NCI-H1417 (cell line): ENCODE measurements around the gene TMEM131L.
"Not testable (repeated sequence)": the region's sequence is repeated elsewhere in the genome, so short reads cannot be mapped to it uniquely, and the experiment has no call there.

Experiments used
- DNase-seq, 3 experiments: peaks; one replicate each; lab custom pipeline; 2025; lab: John Stamatoyannopoulos, UW

TMEM131L gene

DNA sequence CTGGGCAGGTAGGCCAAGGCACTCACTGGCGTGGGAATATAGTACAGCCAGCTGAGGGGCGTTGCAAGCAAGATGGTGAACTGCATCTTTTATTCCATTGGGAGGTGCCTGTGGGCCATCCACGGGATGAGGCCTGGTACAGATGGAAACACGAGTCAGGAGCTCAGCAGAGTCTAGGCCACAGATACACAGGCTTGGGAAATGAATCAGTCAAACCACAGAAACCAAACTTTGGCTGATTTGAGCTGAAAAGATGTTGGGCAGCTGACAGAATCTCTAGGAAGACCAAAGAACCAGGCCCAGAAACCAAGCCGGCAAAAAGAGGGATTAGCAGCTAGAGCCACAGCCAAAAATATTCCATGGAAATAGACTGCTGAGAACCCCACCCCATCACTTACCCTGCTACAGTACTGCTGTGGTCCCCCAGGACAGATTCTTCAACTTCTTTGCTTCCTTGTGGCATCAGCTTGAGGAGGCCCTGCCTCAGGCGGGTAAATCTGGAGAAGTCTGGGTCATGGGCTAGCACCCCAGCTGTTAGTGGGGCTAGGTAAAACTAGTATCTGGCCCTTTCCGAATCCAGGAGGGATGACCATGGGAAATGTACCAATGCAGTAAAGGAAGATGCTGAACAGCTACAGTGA, 75.4 kb downstream of the TMEM131L start:
- DNase-seq, result no peak

DNA sequence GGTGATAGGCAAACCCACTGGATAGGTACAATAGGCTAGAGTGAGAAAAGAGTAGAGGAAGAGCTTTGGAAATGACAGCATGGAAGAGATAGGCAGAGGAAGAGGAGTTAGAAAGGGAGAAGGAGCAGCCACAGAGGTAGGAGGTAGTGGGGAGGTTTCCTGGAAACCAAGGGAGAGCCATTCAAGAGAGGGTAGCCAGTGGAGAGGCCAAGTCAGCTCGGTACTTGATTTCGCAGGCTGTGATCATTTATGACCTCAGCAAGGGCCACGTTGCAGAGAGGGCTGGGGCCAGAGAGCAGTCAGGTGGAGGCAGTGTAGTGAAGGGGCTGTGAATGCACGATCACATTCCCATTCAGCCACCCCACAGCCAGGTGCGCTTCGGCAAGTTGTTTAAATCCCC, 76.0 kb downstream of the TMEM131L start:
- DNase-seq, result no peak

DNA sequence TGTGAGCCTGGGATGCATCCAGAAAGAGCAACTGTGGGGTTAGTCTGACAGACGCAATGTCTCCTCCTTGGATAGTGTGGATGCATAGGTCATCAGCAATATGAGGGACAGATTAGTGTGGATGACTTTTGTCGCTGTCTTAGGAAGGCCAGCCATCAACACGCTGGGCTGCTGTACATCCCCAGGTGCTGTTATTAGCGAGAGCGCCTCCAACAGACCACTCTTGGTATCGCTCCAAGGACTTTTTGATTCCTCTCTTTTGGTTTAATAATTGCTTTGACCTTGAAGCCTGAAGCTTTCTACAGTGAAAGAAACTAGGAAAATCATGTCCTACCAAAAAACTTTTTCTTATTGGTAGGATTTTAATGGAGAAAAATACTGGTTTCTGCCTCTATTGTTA, 76.7 kb downstream of the TMEM131L start:
- DNase-seq, result no peak

DNA sequence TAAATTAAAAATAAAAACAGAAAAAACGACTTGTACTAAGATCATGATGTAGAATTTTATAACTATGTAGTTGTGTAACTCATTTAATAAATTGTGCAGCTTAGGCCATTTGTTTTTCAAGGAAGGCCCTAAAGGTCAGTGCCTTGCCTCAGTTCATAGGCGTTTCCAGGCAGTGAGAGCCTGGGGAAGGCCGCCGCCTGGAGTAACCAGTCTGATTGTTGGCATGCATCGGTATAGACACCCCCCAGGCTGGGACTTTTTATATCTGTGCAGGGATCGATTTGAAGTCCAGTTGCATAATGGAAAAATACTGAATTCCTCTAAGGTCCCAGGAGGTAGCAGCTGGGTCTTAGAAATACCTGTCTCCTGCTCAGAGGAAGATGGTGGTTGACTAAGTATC, 77.2 kb downstream of the TMEM131L start:
- DNase-seq, result no peak

DNA sequence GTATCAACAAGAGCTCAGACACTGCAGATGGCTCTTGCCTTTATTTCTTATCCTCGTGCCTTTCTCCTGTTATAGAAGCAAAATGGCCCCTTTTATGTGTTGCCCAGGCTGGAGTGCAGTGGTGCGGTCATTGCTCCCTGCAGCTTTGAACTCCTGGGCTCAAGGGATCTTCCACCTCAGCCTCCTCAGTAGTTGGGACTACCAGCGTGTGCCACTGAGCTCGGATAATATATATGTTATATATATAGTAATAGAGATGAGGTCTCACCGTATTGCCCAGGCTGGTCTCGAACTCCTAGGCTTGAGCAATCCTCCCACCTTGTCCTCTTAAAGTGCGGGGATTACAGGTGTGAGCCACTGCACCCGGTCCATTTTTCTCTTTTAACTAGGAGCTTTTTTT, 79.7 kb downstream of the TMEM131L start:
- DNase-seq, result no peak

DNA sequence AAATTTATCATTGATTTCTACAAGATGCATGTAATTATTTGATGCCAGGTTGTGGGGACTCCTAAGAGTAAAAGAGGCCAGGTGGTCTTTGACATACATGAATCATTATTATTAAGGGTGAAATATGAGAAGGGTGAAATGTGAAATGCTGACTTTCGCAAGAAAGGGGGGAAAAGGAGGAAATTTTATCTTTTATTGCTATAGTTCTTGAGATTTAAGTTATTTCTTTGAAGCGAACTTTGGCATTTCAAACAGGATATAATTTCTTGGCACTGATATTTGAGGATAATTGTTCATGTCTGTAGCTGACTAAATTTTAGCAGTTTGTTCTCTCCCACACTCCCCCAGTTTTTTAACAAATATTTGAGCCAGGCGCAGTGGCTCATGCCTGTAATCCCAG, 80.1 kb downstream of the TMEM131L start:
- DNase-seq, result no peak

DNA sequence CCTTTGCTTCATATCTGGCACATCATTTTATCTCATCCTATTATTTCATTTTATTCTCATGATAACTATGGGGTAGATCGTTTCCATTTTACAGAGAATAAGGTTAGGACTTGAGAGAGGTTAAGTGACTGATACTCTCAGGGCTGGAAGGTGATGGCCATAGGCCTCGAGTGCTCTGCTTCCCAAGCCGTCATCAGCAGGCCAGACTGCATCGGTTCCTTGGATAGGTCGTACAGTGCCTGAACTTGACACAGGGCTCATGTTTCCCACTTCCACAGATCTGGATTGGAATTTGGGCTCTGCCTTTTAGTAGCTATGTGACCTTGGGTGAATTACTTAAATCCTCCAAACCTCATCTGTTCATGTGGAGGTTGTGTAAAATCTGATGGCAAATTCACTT, 81.4 kb downstream of the TMEM131L start:
- no peak for DNase-seq

DNA sequence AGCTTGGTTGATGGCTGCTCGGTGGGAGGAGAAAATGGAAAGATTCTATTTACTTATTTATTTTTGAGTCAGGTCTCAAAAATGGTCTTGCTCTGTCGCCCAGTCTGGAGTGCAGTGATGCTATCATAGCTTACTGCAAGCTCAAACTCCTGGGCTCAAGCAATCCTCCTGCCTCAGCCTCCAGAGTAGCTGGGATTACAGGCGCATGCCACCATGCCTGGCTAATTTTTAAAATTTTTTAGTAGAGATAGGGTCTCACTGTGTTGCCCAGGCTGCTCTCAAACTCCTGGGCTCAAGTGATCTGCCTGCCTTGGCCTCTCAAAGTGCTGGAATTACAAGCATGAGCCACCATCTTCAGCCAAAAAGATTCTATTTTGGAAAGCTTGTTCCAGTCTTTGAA, 82.7 kb downstream of the TMEM131L start:
- DNase-seq, result not testable (repeated sequence)

DNA sequence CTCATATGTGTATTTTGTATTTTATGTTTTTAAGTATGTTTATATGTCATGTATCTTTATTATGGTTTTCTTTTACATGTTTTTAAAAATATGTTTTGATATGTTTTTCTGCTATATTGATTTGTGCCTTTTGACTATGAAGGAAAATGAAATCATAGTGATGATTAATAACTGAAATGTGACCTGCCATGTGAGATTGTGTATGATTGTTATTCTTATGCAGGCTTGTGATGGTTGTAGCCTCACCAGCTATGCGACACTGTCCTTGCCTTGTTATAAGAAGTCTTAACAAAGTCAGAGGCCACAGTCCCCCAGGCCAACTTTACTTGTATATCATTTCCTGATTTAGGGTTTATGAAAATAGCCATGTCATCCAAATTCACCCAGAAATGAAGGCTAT, 83.2 kb downstream of the TMEM131L start:
- no peak for DNase-seq

DNA sequence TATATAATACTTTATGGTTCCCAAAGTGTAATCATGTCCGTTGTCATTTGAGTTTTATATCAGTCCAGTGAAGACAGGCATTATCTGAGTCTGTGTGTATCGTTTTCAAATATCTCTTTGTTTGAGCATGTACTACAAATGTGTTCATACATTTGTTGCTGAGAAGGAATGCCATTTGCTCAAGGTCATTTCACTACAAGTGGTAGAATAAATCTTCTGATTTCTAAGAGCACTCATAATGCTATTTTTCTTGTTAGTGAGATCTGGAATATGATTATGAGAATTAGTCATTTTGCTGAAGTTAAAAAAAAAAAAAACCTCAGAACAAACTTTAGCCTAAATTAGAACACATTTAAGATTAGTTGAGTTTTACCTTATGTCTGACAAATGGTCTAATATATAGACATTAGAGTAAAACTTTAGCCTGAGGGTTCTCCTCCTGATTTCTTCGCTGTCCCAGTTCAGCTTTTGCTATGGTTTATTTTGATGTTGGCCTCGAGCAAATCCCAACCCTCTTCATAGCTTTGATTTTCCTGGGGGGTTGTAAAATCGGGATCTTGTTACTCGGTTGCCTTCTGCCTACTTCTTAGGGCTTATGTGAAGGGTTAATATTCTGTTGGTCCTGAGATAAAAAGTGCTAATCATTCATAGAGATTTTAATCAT, 87.1 kb downstream of the TMEM131L start:
- no peak for DNase-seq

DNA sequence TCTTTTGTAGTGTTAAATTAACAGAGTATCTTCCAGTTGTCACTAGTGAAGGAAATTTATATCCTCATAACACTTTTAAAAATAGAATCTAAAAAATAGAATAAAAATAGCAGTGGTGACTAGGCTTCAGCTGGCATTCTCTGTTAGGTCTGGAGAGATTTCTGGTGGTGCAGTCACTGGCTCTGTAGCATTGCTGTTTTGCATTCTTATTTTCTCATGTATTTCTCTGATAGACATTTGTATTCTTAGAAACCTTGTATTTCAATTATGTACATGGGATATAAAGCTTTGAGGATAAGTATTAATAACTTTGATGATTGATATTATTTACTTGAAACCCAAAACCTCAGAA, 87.6 kb downstream of the TMEM131L start:
- DNase-seq, result no peak

DNA sequence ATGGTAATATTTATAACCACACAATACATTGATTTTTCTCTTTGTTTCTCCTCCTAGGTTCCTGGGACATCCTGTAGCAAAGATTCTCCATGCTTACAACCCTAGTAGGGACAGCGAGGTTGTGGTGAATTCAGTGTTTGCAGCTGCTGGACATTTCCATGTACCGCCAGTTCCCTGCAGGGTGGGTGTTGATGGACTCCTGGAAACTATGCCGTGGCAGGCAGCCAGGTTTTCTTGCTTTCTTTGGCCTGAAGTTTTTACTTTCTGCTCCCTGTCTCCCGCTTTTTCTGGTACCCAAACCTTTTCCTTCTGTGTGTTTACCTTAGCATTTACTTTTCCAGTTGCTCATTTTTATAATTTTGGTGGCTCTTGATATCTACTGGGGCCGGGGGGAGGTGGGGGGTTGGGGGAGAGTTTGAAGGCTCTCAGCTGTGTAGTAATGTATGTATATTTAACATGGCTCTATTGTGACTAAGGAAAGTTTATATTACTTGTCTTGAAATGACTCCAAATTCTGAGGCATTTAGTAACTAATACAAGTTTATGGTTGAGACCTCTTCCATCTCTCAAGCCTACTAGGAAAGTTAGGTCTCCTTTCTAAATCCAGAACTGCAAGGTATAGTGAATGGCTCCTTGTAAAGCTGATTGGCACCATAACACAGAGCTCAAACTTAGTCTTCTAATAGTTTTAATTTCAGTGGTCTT, 89.7 kb downstream of the TMEM131L start:
- DNase-seq, result no peak

DNA sequence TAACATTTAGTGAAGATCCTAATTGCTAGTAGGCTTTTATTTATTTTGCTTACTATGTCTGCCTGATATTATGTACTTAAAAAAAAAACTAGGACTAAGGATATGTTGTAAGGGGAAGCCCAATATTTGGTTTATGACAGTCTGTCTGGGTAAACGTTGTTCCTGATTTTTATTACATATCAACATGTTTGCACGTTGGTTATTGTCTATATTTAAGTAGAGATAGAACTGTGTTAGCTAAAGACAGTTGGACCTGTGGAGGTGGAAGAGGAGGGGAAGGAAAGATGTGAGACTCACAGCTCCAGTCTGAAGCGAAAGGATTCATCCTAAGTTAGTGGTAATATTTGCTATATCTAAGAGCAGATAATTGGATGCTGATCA, 90.3 kb downstream of the TMEM131L start:
- DNase-seq, result no peak

DNA sequence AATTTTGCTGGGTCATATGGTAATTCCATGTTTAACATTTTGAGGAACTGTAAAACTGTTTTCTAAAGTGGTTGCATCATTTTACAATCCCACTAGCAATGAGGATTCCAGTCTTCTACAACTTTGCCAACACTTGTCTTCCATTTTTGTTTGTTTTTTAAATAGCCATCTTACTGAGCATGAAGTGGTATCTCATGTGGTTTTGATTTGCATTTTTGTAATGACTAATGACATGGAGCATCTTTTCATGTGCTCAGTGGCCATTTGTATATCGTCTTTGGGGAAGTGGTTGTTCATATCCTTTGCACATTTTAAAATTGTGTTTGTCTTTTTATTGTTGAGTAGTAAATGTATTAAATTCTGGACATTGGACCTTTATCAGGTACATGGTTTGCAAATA, 94.7 kb downstream of the TMEM131L start:
- DNase-seq, result no peak

DNA sequence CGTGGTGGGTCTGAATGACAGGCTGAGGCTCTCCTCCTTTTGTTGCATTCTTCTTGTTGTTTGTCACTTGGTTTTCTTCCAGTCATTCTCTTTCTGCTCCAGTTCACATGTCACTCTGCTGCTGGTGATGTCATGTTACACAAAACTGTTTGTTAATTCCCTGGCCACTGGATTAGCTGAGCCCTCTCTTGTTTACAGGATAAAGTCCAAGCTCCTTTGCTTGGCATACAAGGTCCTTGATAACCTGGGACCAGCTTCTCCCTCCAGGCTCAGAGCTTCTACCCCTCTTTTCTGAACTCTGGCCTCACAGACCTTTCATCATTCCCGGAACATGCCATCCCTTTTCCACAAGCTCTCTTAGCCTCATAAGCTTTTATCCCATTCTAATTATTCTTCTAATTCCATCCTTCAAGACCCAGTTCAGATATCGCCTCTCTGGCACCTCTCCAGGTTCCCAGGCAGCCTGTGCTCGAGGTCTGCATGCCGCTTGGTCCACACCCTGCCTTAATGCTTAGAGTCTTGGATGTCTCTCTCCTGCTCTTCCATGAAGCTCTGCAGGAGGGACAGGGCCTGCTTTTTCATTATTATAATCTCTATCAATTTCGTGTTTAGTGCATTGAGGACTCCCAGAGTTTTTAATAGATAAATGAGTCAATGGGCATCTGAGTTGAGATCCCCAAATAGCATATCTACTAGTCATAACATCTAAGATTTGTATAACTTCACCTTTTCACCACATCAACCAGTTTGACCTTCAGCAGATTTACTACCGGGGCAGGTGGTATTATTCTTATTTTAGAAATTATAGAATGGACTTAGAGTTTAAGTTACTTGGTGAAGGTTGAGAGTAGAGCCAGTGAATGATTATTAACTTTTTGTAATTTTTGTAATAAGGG, 98.7 kb downstream of the TMEM131L start:
- peak in 1 of 3 experiments; percentile 14 for DNase-seq

DNA sequence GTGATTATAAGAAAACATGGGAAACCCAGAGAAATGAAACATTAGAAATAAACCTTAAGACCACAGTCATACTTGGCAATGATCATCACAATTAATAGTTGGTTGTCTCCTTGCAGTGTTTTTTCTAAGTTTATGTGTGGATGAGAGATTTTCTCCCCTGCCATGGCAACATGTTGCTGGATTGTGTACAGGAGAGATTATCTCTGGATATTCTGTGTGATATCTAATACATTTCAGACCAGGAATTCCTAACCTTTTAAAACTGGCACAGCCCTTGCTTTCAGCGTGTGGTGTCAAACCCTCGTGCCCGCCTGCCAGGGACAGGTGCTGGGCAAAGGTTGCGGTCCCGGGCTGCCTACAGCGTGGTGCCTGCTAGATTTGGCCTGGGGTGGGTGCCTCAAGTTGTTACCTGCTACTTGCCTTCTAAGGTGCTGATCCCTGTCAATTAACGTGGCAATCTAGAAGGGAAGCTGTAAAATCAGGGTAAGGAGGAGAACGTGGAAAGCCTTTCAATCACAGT, 100.5 kb downstream of the TMEM131L start:
- no peak for DNase-seq

DNA sequence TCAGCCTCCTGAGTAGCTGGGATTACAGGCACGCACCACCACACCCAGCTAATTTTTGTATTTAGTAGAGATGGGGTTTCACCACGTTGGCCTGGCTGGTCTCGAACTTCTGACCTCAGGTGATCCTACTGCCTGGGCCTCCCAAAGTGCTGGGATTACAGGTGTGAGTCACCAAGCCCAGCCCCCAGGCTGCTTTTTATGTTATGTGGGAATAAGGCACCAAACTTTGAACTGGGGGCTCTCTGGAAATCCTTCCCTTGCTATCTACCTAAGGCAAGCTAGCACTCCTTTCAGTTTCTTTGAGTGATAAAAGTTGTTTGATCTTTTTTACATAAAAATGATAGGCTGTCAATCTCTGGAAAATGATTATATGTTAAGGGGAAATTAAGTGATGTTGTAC, 101.5 kb downstream of the TMEM131L start:
- not testable (repeated sequence) for DNase-seq

DNA sequence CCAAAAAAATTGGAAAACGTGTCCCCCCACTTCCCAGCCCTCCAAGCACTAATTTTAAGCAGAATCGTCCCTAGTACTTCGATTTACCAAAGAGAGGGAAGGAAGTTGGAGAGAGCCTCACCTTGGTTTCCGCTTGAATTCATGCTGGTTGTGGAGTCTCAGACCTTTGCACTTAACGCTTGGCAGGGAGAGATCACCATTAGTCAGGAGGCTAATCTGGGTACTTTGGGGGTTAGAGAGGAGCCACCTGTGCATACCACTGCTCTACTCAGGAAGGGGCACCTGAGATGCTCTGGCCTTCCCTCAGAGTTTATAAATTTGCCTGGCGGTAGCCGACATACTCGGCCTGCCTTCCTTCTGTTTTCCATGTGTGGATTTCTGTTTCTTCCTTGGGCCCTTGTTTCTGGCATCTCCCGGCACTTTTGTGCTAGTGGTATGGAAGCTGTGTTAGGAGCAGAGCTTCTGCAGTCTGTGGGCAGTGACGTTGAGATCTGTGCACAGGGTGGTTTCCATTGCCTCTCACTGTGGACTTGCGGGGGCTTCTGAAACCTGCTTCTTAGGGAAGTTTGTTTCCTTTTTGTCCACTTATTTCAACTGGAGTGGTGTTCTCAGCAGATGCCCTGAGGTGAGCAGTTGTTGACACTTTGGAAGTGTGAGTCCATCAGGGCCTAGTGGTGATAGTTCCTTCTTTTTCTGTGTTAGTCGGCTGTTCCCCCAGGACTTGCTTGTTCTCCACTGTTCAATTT, 104.2 kb downstream of the TMEM131L start:
- no peak for DNase-seq

DNA sequence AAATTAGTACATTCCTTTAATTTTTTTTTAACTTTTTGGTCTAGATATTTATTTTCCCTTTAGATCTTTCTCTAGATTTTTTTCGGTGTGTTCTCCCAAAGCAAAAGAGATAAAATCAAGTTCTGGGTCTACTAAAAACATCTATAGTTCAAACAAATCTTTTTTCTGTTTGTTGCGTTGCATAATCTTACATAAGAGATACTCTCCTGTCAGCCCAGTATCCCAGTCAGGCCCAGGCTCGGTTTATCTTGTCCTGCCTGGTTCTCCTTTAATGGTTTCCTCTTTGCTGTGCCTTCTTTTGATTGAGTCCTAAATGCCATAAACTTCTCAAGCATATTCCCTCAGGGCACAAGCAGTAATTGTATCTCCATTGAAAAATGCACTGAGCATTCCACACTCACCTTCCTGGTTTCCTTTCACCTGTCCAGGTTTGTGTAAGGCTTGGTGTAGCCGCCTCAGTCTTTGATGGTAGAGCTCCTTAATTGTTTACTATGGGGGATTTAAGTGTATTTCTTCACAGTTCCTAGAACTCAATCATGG, 104.9 kb downstream of the TMEM131L start:
- DNase-seq, result peak in 1 of 3 experiments; percentile 5

DNA sequence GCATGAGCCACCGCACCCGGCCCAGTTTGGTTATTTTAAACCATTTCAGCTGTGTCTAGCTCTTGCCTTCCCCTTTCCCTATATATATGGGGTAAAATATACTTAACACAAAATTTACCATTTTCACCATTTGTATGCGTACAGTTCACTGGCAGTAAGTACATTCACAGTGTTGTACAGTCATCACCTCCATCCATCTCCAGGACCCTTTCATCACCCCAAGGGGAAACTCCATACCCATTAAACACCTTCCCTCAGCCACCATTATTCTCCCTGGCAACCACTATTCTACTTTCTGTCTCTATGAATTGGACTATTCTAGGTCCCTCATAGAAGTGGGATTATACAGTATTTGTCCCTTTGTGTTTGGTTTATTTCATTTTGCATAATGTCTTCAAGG, 106.4 kb downstream of the TMEM131L start:
- DNase-seq, result no peak

DNA sequence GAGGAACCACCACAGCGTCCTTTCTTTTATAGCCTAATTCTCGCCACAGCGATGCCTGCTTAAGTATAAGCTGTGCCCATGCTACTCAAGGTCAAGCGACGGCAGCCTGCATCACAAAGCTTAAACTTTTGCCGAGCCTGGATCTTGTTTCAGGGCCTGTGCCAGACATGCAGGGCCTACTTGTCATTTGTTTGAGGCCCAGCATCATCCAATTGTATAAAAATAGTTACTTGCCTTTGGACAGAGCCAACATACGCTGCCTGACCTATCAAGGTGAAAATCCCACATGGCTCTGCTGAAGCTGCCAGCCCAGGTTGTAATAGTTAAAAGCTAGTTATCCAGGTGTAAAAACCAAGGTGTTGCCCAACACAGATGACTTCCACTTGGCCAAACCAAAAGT, 107.1 kb downstream of the TMEM131L start:
- DNase-seq, result no peak
